Testis (tissue), 2 donors: ENCODE measurements around the gene NRBF2.

ENCODE experiments used
- CTCF ChIP-seq, 3 experiments: fragments of 450-650 bp in 2 of 3; fragments of 200-600 bp in 1 of 3; sonication (generic) in 1 of 3; IDR thresholded peaks; one replicate each; pipeline ENCODE4 v1.5.1; 2016 to 2019; ENCODE audit warnings: antibody characterized with exemption in 3 of 3, mild to moderate bottlenecking in 2 of 3, moderate library complexity in 1 of 3
- POLR2A ChIP-seq: fragments of 450-650 bp; IDR thresholded peaks from one replicate; pipeline ENCODE4 v1.6.1; 2017; ENCODE audit warnings: antibody characterized with exemption, mild to moderate bottlenecking, moderate library complexity

- TF ChIP-seq POLR2A = no peak
- no peak for TF ChIP-seq CTCF (IDR thresholded peaks at IDR 0.05)
Observed at GRCh38 chr10:63173468-63174232, 40.5 kb downstream of the NRBF2 start.
